Glomerular visceral epithelial cell (primary cell): ENCODE measurements around the gene SCART1.
"Not testable (repeated sequence)": the region's sequence is repeated elsewhere in the genome, so short reads cannot be mapped to it uniquely, and the experiment has no call there.

Experiments
- DNase-seq: peaks from one replicate; pipeline ENCODE4 v3.0.0-alpha.2; 2016; ENCODE audit errors: extremely low spot score

SCART1 gene

GRCh38 chr10:133456041-133456951, 2.6 kb downstream of the SCART1 start:
- no peak for DNase-seq

DNA sequence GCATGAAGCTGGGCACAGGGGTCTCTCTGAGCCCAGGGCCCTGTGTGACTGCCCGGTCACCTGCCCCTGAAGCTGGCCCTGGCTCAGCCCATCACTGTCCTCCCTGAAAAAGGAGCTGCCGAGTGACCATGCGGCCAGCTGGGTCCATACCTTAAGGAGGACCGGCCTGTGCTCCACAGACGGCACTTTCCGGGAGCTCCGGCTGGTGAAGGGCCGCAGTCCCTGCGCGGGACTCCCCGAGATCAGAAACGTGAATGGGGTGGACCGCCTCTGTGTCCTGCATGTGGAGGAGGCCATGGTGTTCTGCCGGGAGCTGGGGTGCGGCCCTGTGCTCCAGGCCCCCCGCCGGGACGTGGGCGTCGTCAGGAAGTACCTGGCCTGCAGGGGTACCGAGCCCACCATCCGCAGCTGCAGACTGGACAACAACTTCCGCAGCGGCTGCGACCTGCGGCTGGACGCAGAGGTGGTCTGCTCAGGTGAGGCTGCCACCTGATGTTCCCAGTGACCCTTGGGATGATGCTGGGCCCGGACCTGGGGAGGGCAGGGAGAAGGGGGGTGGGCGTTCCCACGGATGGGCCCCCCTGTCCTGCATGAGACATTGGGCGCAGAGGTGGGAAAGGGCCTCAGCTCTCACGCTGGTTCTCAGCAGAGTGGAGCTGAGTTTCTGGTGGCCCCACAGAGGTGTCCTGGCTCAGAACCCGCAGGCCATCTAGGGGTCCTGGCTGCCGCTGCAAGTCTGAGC, 3.5 kb downstream of the SCART1 start:
- DNase-seq: no peak

DNA sequence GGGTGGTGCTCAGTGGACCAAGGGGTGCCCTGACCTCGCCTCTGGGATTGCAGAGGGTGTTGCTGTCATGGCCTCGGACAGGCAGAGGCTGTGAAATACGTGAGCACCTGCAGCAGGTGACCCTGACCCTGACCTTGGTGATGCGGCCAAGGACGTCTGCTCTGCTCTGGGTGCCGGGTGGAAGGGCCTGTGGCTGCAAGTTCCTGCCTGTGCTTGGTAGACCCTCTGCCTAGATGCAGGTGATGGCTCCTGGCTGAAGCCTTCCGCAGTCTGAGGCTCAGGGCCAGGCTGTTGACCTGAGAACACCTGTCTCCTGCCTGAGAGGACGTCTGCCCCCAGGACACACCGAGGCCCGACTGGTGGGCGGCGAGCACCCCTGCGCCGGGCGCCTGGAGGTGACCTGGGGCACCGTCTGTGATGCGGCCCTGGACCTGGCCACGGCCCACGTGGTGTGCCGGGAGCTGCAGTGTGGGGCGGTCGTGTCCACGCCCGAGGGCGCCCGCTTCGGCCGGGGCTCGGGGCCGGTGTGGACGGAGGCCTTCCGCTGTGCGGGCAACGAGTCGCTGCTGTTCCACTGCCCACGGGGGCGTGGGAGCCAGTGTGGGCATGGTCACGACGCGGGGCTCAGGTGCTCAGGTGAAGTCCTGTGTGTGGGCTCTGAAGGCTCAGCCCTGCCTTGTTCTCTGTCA, 4.4 kb downstream of the SCART1 start:
- no peak for DNase-seq

DNA sequence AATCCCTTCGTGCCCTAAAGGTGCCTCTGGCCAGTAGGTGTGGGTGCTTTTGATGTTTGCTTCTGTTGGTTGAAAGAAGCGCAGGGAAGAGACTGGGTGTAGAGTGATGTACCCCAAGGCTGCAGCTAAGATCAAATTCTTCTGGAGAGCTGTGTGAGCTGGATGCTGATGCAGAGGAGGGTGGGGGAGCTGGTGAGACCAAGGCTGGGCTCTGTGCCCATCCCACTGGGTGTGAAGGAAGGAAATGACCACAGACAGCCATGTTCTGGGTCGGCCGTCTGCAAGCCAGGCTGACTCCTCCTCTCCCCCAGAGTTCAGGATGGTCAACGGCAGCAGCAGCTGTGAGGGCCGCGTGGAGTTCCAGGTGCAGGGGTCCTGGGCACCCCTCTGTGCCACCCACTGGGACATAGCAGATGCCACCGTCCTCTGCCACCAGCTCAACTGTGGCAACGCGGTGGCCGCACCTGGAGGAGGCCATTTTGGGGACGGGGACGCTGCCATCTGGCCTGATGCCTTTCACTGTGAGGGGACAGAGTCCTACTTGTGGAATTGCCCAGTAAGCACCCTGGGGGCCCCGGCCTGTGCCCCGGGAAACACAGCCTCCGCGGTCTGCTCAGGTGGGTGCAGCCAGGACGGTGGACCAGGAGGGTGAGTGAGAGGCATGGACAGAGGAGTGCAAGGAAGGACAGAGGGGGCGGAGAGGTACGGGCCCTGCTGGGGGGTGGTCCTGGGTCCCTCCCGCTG, 5.1 kb downstream of the SCART1 start:
- DNase-seq: no peak

- no peak for DNase-seq
These were observed 5.9 kb downstream of the SCART1 start for GRCh38 chr10:133459454-133460207.

- no peak for DNase-seq
These were observed 6.5 kb downstream of the SCART1 start for GRCh38 chr10:133460208-133460769.

DNA sequence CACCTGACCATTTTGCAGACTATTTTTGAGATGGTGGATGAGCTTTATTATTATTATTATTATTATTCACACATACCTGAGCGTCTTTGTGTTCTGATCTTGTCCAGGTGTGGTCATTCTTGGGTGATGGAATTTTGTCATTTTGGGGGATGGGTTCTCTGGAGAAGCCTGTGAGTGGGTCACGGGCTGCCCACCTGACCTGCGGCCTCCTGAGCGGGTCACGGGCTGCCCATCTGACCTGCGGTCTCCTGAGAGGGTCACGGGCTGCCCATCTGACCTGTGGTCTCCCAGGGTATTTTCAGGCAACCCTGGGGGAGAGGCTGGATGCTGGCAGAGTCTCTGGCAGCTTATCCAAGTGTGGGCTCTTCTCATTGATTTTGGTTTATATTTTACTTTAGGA, 7.3 kb downstream of the SCART1 start:
- DNase-seq: no peak

DNA sequence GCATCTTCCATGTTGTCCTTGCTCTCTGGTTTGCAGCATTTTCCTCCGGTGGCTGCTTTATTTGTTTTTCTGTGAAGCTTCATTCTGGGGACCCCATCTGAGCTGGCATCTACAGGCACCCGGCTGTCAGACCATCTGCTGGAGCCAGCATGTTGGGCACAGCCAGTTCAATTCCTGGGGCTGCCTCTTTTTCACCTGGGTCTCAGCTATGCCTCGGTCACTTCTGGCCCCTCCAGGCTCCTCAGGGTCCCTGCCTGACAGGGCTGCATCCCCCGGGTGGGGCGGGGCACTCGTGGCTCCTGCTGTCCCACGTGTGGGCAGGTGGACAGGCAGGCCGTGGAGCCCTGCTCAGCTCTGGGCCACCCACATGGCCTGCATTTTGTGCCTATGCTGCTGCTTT, 8.1 kb downstream of the SCART1 start:
- DNase-seq: no peak

DNA sequence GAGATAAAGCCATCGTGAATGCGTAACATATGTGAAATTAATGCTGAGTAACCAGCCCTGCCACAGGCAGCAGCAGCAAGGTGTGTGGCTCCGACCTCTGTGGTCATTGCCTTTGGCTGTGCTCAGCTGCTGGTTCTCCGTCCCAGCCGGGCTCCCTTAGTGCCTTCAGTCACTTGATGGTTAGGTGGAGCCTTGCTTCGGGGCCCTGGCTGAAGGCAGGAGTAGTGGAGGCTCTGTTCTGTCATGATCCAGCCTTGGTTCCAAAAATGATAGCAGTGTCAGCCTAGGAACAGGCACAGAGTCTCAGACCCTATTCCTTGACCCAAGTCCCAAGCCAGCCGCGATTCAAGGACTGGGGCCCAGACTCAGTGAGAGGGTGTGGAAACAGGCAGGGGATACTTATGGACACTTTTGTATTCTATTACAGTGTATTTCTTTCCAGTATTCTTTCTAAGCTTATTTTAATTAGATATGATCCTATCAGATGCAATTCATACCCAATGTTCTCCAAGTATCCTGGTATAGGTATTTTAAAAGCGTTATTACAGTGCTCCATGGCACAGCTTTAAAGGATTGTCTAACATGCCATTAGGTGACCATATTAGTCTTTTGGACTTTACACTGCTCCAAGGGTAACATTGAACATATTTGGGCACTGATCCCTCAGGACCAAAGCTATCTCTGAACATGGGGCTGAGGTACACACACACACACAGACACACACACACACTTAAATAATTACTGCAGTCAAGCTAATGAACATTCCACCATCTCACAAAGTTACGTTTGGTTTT, 9.0 kb downstream of the SCART1 start:
- DNase-seq: no peak

GRCh38 chr10:133464582-133465031, 10.9 kb downstream of the SCART1 start:
- no peak for DNase-seq

GRCh38 chr10:133465191-133465949, 11.6 kb downstream of the SCART1 start:
- DNase-seq: no peak

DNA sequence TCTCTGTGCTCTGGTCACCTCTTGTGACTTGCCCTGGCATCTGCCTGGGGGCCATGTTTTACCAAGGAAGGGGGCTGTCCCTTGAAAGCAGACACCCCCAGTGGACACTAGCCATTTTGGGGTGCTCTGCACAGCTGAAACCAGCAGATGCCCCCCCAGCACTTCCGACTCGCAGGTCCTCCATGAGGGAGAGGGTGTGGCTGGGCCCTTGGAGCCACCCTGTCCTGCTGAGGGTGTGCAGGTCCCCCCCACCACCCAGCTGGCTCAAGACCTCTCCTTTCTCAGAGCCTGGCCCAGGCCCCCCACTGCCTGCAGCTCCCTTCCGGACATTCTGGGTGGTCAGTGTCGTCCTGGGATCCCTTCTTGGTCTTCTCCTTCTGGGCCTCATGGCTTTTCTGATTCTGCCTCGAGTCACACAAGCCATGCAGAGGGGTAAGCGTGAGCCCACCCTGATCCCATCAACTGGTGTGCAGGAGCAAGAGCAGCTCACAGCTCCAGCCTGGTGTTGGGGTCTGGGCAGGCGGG, 12.3 kb downstream of the SCART1 start:
- no peak for DNase-seq

DNA sequence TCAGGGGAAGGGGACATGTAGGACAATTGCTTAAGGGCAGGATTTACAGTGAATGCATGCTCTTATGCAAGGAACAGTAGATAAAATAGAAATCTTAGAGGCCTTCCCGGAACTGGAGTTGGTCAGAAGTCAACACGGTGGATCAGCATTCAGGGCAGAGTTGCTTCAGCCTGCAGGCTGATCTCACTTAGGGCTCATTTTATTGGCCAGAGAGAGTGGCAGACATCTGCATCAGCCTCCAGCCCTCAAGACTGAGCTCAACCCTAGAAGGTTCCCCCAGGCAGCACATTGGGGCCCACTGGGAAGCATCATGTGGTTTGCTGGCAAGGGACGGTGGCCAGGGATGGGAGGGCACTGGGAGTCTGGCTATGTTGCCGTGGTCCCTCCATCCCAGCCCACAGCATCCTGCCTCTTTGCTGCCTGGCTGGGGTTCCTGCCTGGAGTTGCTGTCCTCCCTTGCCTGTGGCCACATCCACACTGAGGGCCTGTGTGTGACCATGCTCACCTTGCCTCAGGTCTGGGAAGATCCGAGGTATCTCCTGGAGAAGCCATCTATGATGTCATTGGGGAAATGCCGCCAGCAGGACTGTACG, 13.0 kb downstream of the SCART1 start:
- no peak for DNase-seq

GRCh38 chr10:133467286-133467911, 13.7 kb downstream of the SCART1 start:
- DNase-seq: no peak

GRCh38 chr10:133469205-133469604, 15.5 kb downstream of the SCART1 start:
- DNase-seq: not testable (repeated sequence)

DNA sequence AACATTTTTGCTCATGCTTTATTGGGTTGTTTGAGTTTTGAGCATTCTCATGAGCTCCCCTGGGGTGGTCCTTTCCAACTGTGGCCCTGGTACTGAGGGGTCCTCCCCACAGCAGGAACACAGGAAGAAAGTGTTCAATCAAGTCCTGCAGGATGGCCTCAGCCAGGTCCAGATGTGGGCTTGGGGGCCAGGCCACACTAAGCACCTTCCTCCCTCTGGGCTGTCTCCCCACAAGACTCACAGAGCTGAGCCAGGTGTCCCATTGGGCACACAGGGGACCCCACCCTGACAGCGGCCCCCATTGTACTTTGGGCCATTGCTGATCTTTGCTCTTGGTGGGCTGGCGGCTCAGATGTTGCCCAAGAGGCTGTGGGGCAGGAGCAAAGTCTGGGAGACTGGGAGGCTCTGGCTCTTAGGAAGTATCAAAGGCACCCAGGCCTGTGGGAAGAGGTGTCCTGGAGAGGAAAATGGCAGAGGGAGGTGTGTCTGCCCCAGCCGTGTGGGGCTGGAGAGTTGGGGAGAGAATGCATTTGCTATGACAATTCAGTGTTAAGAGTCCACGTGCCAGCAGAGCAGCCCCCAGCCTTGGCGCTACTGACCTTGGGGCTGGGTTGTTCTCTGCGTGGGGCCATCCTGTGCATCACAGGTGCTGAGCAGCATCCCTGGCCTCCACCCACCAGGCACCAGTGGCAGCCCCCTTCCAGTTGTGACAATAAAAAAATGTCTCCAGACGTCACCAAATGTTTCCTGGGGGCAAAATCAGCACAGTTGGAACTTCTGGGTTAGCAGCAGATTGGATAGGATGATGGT, 17.8 kb downstream of the SCART1 start:
- DNase-seq: no peak

GRCh38 chr10:133473270-133473669, 19.5 kb downstream of the SCART1 start:
- no peak for DNase-seq
